ENCODE measurements around the gene TLCD1. TPM values are rescaled to one million over a fixed set of nuclear protein-coding genes. Genes with fewer than 3 reads are reported as not detected.

TLCD1 gene
- total and polyA plus RNA-seq, 2 of the 8 experiments (the other 6 are each of a cell fraction or from before 2014, with no cell fraction given) = 40.7 to 128 TPM

DNA sequence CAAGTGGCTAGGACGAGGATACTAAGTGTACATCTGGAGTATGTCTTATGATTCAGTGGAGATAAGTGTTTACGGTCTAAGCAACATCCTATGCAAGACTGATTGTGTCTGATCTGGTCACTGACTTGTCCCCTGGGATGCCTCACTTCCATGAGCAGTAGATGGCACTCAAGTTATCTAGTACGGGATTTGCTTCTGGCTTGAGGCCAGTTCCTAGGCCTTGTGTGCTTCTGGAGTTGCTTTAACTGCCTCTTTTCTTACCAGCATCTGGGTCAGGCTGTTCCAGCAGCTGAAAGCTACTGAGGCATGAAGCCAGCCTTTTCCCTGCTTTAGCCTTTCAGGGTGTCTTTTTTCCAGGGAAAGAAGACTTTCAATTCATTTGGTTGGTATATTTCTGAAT, 41.1 kb downstream of the TLCD1 start:
- no peak overlapping the region for H2BK5ac ChIP-seq (ENCODE audit: low read depth, low read length)
- CTCF ChIA-PET (ENCODE audit: partially characterized antibody) = interaction anchor here (3.3 kb wide), 1 partner anchor 8 kb away, joined by 13 read pairs; no protein-coding TSS in a partner anchor
- no peaks in the 10 kb centered on the region for H3K4me1 ChIP-seq (replicated peaks in 1 of 4; ENCODE audit: control insufficient read depth in 3 of 4, insufficient read depth in 4 of 4, low read length in 3 of 4)
- H3K14ac ChIP-seq (ENCODE audit: insufficient read length) = no peak overlapping the region
- WGBS, 2 experiments (ENCODE audit: extremely low coverage in 1 of 2, insufficient coverage in 1 of 2, insufficient read length in 1 of 2, insufficient replicate concordance in 2 of 2, low coverage in 1 of 2, low lambda C conversion rate in 2 of 2, missing lambda C conversion rate in 1 of 2) = 89% methylated on average over 3 of the region's 3 CpGs; no CpG with 5 or more reads in 1 of the 2 experiments
- H3K4ac ChIP-seq (replicated peaks; ENCODE audit: insufficient read length, low read depth, low read length) = no peak overlapping the region
- H4K8ac ChIP-seq (ENCODE audit: extremely low read depth, insufficient read depth, low read length) = no peak overlapping the region
- H4K91ac ChIP-seq (replicated peaks; ENCODE audit: insufficient read length, low read length) = no peak overlapping the region
- TF ChIP-seq KDM4A (IDR thresholded peaks at IDR 0.05; ENCODE audit: low read depth, low read length, severe bottlenecking) (no peak), CREB1 (IDR thresholded peaks at IDR 0.05) (no peak), SAP30 (IDR thresholded peaks at IDR 0.05; ENCODE audit: insufficient read depth, insufficient replicate concordance, low read length) (no peak), PHF8 (conservative IDR thresholded peaks at IDR 0.05; ENCODE audit: low read depth, low read length) (no peak), EP300 (IDR thresholded peaks at IDR 0.05; ENCODE audit: borderline replicate concordance in 1 of 2, low read depth in 2 of 2, low read length in 2 of 2) (no peak), TEAD4 (IDR thresholded peaks at IDR 0.05; ENCODE audit: low read depth, low read length) (no peak), GABPA (IDR thresholded peaks at IDR 0.05; ENCODE audit: borderline replicate concordance, insufficient read depth, low read length) (no peak), KDM1A (IDR thresholded peaks at IDR 0.05; ENCODE audit: borderline replicate concordance, low read length) (no peak), RAD21 (IDR thresholded peaks at IDR 0.05 in 1 of 2, conservative IDR thresholded peaks at IDR 0.05 in 1 of 2; ENCODE audit: low read depth in 2 of 2, low read length in 2 of 2) (no peak), TCF12 (IDR thresholded peaks at IDR 0.05; ENCODE audit: low read depth, low read length) (no peak), TAF1 (IDR thresholded peaks at IDR 0.05; ENCODE audit: low read depth, low read length) (no peak)
- TF ChIP-seq, protein P1, sequence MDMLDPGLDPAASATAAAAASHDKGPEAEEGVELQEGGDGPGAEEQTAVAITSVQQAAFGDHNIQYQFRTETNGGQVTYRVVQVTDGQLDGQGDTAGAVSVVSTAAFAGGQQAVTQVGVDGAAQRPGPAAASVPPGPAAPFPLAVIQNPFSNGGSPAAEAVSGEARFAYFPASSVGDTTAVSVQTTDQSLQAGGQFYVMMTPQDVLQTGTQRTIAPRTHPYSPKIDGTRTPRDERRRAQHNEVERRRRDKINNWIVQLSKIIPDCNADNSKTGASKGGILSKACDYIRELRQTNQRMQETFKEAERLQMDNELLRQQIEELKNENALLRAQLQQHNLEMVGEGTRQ (IDR thresholded peaks at IDR 0.05; ENCODE audit: low read length) = no peak
- H2AFZ ChIP-seq (ENCODE audit: low read length) = no peak overlapping the region
- no peak overlapping the region for H2BK120ac ChIP-seq (replicated peaks; ENCODE audit: low read depth, low read length)
- no peak overlapping the region for H2BK12ac ChIP-seq (ENCODE audit: low read depth, low read length)
- H3K9ac ChIP-seq (replicated peaks in 1 of 4; ENCODE audit: extremely low read depth in 1 of 4, low read depth in 3 of 4, low read length in 3 of 4) = no peak overlapping the region; a peak in 1 of 7 replicates
- H4K20me1 ChIP-seq (replicated peaks in 1 of 2; ENCODE audit: control insufficient read depth in 1 of 2, insufficient read depth in 2 of 2, low read length in 2 of 2) = peaks cover 3 to 8% of the 10 kb centered on the region in 2 experiments
- H3K23me2 ChIP-seq (ENCODE audit: low read depth, low read length) = no peaks in the 10 kb centered on the region
- H3K9me3 ChIP-seq (ENCODE audit: insufficient read depth in 2 of 2, low read depth in 1 of 2, low read length in 1 of 2) = no peaks in the 10 kb centered on the region
- POLR2A ChIA-PET (ENCODE audit: partially characterized antibody) = interaction anchor here (1.4 to 3.7 kb wide), 2 partner anchors 9 to 15 kb away, joined by 3 to 13 read pairs; no protein-coding TSS in a partner anchor
- H2BK15ac ChIP-seq (ENCODE audit: low read length) = no peak overlapping the region
- no peak overlapping the region for H2BK20ac ChIP-seq (ENCODE audit: low read length)
- no peak overlapping the region for H3K56ac ChIP-seq (replicated peaks; ENCODE audit: insufficient read length, low read depth, low read length)
- no peak overlapping the region for H4K5ac ChIP-seq (ENCODE audit: insufficient read length, low read depth, low read length)
- H3K27ac ChIP-seq (ENCODE audit: low read depth, low read length) = no peak overlapping the region
- H3K4me3 ChIP-seq (ENCODE audit: extremely low read depth in 1 of 4, insufficient read depth in 2 of 4, low read depth in 3 of 4, low read length in 4 of 4) = no peak overlapping the region
- no peak overlapping the region for H3K18ac ChIP-seq (ENCODE audit: extremely low read depth, low read length)
- H2AK5ac ChIP-seq (ENCODE audit: low read depth, low read length) = no peak overlapping the region
- no peaks in the 10 kb centered on the region for H3K27me3 ChIP-seq (replicated peaks in 1 of 4; ENCODE audit: control insufficient read depth in 3 of 4, extremely low read depth in 1 of 4, insufficient read depth in 3 of 4, low read length in 3 of 4)
- no peak for DNase-seq (ENCODE audit: low read depth in 1 of 2, low spot score in 2 of 2)
- no peak for FAIRE-seq
- H3K36me3 ChIP-seq (ENCODE audit: control insufficient read depth in 2 of 4, insufficient read depth in 4 of 4, low read length in 3 of 4) = peaks cover 60 to 97% (median 88%) of the 10 kb centered on the region in 4 experiments
- no peak overlapping the region for H3K23ac ChIP-seq (ENCODE audit: insufficient read length)
- H3K79me1 ChIP-seq (ENCODE audit: low read depth, low read length) = no peaks in the 10 kb centered on the region
- H3K79me2 ChIP-seq (ENCODE audit: control insufficient read depth in 1 of 2, insufficient read depth in 2 of 2, low read length in 2 of 2) = no peaks in the 10 kb centered on the region
- no peak overlapping the region for H3K4me2 ChIP-seq (ENCODE audit: insufficient read depth in 1 of 2, low read depth in 2 of 2, low read length in 2 of 2)
